ENCODE data around the gene CPTP.
"Not testable (repeated sequence)": the region's sequence is repeated elsewhere in the genome, so short reads cannot be mapped to it uniquely, and the experiment has no call there.

Gene CPTP

DNA sequence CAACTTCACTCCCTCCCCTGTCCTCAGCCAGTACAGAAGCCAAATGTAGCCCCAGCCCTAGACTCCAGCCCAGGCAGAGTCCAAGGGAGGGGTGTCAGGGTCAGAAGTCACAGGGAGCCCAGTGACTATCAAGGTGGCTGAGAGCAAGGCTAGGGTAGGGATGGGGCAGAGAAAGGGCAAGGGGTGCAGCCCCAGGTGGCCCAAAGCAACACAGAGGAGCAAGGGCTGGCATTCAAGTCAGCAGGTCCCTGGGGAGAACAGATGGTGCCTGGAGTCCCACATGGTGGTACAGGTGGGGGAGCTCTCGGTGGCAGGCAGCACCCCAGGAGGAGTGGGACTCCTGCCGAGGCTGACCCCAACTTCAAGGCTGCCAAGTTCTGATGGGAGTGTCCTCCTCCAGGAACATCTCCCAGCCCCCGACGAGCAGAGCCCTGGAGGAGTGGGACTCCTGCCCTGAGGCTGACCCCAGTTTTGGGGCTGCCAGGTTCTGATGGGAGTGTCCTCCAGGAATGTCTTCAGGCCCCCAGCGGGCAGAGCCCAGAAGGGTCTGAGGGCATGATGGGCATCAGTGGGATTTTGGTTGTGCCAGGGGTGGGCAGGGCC lies 28.3 kb downstream of the CPTP start:
- DNase-seq, result no peak

DNA sequence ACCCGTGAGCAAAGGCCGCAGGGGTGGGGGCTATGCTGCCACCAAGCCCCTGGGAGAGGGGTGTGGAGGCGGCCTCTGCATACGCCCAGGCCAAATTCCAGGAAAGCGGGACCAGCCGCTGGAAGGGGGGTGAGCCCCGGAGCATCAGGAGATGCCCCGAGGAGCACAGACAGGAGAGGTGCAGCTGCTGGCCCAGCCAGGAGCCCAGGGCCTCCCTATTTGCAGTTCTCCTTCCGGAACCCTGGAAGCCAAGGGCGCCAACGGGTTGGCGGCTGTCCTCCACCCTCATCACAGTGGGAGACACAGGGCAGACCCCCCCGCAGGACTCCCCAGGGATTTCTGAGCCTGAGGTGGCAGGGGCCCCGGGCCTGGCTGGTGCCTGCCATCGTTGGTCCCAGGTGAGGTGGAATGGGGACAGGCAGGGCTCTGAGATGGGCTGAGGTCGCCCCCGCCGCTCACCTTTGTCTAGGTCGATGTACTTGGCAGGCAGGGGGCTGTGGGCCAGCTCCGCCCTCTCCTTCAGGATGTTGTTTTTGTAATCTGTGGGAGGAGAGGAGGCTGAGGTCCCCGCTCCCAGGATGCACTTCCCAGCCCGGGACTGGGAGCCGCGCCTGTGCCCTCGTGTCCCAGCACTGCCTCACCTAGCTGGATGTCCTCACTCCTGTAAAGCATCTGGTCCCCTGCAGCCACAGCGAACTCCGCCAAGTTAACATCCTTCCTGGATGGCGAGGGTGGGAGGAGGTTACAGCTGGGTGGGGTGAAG lies 29.0 kb downstream of the CPTP start:
- DNase-seq, result peak; percentile 65

DNA sequence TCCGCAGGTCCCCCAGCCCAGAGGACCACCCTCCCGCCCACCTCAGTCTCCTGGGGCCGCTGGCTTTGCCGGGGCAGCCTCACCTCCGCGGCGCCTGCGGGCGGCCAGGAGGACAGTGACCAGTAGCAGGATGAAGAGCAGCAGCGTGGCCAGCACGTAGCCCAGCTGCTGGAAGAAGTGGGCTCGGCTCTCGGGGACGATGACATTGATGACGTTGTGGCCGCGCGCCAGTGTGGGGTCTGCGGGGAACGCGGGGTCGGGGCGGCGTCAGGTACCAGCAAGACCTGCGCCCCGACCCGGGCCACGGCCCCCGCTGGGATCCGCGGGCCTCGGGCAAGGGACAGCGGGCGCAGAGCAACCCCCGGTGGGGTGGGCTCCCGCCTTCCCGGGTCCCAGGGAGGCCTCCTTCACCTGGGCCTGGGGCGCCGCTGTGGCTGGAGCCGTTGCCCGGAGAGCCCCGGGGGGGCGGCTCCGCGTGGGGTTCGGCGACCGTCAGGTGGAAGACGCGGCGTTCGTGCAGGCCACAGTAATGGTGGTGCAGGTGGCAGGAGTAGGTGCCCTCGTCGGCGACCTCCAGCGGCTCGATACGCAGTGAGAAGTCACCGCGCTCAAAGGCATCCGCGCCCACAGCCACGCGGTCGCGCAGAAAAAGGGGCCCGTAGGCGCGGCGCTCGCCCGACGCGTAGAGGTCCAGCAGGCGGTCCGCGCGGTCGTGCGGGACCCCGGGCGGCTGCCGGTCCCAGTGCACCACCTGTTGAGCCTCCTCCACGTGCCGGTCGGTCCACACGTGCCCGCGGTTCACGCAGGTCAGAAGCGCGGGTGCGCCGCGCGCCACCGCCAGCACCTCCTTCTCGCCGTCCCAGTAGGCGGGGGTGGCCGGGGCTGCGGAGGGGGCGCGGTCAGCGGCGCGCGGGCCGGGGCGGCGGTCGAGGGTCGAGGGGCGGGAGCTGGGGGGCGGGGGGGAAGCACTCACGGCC lies 30.0 kb downstream of the CPTP start:
- DNase-seq, result peak; percentile 59

DNA sequence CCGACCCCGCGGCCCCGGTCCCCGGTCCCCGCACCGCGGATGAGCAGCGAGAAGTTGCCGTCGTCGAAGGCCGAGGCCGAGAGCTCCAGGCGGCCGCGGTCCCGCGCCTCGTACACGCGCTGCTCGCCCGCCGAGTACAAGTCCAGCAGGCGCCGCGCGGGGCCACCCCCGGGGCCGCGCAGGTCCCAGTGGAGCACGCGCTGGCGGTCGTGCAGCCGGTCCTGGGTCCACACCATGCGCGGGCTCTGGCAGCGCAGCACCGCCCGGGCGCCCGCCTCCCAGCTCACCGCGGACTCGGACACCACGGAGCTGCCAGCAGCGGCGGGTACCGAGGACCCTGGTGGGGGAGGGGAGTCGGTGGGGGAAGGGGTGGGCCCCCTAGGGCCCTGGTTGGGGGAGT lies 30.8 kb downstream of the CPTP start:
- peak; percentile 91 for DNase-seq

DNA sequence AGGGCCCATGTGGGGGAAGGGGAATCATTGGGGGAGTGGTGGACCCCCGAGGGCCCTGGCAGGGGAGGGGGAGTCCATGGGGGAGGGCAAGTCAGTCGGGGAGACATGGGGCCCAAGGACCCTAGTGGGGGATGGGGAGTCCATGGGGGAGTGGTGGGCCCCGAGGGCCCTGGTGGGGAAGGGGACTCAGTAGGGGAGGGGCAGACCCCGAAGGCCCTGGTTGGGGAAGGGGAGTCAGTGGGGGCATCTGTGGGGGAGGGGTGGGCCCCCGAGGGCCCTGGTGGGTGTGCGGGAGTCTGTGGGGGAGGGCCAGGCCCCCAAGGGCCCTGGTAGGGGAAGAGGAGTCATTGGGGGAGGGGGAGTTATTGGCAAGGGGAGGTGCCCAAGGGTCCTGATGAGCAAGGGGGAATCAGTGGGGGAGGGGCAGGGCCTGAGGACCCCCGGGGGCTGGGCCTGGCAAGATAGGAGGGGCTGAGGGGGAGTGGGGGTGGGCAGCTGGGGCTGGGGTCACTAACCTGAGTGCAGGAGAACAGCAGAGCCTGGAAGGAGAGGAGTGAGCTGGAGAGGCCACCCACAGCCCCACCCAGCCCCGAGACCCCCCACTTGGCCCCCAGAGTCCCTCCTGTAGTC lies 31.7 kb downstream of the CPTP start:
- no peak for DNase-seq

DNA sequence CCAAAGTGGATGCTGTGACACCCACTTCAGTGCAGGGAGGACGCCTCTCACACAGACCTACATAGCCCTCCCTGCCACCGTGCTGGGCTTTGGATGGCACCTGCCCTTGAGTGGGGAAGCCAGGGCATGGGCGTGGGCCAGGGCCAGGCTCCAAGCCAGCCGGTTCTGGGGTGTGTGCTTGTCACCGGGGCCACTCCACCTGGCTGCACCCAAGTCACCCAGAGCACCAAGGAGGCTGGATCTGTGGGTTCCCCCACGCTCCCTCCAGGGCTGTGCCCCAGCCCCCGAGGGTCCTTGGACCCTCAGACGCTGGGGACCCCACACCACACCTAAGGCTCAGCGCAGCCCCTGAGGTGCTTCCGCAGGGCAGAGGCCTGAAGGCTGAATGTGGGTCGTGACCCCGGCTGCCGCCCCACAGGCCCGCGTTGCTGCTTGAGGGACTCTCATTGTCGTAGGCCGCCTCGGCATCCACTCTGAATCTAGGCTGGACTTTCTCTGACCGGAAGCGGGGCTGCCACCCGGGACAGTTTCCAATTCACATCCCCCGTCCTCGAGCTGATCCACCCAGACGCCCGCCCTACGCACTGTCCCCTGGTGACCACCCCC lies 32.3 kb downstream of the CPTP start:
- peak; percentile 51 for DNase-seq

DNA sequence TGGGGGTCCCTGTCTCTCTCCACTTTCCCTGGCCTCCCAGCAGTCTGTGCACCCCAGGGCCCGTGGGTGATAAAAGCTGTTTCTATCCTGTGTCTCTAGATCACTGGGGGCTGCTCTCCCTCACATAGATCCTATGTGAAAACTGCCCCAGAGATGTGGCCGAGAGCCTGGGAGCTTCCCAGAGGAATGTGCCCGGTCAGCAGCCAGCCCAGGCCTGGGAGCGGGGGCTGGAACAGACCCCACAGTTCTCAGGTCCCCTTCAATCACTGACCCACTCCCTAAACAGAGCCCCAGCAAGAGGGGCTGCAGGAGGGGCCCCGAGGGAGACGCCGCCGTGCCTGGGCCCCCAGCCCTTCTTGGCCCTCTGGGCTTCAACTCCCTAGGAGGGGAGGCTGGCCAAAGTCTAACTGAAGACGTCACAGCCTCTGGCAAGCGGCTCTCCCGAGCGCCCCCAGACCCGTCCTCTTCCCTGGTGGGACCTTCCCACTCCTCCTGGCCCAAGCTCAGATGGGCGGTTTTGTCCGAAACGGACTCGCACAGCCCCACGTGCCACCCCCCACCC lies 33.4 kb downstream of the CPTP start:
- DNase-seq, result no peak

DNA sequence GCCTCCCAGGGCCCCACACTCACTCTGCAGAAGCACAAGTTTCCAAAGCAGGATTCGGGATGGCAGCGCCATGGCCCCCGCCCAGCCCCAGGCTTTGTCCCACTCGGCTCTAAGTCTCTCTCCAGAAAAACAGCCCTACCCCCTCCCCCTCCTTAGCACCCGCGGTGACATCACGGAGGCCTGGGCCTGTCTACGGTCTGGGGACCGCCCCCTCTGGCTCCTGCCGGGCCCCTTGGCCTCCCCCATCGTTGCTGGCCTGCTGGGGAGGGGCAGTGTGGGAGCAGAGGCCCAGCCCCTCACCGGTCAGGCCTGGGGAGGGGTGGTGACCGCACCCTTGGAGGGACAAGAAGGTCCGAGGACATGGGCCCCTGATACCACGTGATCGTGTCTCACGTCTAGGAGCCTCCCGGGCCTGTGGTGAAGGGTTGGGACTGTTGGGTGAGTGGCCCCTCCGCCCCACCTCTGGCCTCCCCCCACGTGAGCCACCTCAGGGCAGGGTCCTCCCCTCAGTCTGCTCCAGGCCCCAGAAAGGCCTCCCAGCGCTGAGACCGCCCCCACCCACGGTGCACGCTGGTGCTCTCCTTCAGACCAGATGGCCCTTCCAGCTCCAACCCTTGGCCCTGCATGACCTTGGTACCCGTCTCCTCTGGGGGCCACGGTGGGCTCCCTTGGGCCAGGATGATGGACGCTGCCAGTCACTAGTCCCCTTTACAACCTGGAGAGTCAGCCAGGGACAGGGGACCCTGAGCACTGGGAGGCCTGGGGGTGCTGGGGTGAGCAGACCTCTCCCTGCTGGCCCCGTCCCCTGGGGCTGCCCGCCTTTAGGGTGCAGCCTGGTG lies 34.0 kb downstream of the CPTP start, which contains the start of gene MXRA8:
MXRA8 (minus strand) TSS at position 123 of the 839 bp plus-strand sequence; CDS start at position 72, 51 bp downstream.
- DNase-seq, result no peak

DNA sequence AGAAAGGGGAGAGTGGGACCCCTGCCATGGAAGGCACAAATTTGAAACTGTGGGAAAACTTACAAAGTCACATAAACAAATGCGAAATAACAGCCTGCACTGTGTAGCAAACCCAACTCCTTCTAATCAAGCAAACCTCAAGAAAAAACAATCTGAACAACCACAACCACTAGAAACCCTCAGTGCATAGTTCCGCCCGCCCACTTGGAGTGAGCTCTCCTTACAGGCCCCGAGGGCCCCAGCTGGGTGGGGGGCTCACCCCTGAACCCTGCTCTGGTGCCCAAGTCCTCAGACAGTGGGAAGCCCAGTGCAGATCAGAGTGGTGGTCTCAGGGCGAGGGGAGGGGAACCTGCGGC lies 34.7 kb downstream of the CPTP start:
- DNase-seq, result no peak

DNA sequence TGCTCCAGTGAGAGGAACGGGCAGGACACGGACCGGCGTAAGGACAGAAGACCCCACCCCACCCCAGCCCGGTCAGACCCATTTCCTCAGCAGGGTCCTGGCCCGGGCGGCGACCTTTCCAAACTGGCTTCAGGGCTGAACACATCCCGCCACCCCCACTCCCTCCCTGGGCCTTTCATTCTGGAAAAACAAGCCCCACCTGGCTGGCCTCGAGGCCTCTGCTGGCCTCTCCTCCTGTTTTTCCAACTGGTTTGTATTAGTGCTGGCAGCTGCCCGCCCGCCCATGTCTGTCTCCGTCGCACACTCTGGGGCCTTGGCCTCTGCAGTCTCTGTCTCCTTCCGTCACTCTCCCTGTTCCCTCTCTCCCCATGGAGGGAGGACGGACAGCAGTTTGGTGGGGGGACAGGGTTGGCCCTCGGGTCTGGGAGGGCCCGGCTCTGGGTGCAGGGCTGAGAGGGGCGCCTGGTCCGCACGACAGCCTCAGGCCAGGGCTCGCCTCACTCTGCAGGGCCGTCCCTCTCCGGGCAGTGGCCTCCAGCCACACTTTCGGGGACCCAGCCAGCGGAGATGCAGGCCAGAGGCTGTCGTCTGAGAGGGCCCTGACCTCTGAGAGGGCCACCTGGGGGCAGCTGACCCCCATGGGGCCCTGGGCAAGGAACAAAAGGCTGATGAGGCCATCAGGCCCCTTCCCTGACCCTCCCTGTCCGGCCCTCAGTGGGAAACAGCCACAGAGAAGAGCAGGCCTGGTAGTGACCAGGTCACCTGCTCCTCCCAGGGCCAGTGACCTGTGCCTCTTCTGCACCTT lies 35.3 kb downstream of the CPTP start:
- DNase-seq, result peak; percentile 37

DNA sequence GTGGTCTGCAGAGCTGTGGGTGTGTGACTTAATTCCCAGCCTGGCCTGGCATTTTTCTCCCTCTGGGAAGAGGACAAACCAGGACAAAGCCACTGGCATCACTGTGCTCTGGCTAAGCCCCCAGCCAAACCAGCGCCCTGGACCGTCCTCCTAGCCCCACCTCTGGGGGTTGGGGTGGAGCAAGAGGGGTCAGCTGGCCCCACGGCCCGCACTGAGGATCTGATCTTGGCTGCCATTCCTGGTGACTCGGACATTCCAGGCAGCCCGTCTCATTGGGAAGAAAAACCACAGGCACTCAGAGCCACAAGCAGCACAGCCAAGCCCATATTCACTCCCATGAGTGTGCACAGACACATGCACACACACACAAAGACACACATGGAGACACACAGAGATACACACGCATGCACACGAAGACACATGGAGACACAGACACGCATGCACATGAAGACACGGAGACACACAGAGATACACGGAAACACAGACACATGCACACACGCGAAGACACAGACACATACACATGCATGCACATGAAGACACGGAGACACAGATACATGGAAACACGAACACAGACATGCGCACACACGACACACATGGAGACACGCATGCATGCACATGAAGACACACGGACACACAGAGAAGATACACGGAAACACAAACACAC lies 36.0 kb downstream of the CPTP start:
- no peak for DNase-seq

DNA sequence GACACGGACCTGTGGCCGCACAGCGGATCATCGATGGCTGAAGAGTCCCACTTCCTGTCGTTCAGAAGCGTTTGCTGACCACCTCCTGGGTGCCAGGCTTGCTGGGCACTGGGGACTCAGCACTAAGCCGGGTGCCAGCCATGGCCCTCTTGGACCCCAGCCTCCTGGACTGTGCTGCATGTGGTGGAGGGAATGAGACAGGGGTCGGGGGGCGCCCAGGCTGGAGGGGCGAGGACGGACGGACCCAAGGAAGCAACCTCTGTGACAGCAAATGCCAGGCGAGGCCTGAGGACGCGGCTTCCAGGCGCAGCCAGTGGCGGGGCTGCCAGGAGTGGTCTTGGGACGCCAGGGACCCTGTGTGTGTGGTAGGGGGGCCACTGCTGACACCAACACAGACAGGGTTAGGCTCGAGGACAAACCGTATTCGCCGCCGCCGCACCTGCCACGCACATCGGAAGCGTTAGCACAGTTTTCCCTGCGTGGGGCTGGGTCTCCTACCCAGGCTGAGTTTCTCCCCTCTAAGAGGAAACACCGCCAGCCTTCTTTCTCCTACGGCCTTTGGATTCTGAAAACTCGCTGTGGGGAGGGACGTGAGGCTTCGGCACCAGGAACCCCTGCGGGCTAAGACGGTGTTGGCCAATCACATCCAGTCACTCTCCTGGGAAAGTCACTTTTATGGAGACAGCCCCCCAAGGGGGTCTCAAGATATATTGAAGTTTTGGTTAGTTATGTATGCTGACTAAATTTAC lies 36.8 kb downstream of the CPTP start:
- DNase-seq, result no peak

DNA sequence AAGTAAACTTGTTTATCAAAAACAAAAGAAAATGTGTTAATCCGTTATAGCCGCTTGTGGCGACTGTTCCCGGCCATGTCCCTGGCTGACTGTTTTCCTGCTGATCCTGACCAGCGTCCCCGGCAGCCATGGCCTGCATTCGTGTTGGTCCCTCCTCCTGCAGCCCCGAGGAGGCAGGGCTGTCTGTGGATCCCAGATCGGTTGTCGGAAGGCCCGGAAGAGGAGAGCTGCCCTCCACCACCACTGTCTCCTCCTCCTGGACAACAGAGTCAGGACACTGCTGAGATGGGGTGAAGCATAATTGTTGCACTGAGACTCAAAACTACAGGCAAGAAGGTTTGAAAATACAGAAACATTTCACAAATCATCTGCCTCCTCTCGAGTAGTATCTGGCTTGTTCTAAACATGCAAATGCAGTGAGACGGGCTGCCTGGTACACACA lies 37.4 kb downstream of the CPTP start:
- DNase-seq, result peak; percentile 65

DNA sequence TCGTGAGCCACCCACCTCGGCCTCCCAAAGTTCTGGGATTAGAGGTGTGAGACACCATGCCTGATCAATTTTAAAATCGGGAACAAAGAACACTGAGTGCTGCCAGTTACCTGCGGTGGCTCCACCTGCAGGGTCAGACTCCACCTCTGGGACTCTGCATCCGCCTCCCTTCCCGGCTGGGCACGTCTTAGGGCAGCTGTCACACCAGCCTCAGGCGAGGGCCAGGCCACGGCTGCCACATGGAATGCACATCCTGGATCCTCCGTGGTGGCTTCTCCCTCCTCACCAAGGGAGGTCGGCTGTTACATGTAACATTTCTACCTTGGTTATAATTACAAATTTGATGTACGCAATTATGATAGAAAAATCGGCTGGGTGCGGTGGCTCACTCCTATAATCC lies 39.7 kb downstream of the CPTP start:
- DNase-seq, result peak; percentile 37

DNA sequence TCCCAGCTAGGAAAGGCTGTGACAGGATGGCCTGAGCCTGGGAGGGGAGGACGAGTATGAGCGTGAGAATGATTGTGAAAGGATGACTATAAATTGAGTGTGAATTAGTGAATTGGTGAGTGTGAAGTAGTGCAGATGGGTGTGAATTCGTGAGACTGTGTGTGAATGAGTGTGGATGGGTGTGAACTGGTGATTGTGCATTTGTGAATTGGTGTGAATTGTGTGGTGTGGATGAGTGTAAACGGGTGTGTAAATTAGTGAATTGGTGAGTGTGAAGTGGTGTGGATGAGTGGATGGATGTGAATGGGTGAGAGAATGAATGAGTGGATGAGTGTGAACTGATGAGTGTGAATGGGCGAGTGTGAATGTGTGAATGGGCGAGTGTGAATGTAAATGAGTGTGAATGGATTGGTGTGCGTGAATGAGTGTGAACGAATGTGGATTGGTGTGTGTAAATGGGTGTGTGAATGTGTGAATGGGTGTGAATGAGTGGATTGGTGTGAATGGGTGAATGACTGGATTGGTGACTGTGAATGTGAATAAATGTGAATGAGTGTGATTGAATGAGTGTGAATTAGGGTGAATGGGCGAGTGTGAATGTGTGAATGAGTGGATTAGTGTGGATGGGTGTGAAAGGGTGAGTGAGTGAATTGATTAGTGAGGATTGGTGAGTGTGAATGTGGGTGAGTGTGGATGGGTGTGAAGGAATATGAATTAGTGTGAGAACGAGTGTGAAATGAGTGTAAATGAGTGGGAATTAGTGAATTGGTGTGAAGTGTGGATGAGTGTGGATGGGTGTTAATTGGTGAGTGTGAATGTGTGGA lies 41.5 kb downstream of the CPTP start:
- no peak for DNase-seq

DNA sequence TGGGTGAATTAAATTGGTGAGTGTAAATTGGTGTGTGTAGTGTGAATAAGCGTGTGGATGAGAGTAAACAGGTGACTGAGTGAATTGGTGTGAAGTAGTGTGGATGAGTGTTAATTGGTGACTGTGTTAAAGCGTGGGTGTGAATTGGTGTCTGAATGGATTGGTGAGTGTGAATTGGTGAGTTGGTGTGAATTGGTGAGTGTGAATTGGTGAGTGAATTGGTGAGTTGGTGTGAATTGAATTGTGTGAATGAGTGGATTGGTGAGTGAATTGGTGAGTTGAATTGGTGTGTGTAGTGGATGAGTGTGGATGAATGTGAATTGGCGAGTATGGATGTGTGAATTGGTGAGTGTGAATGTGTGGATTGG lies 42.1 kb downstream of the CPTP start:
- no peak for DNase-seq

DNA sequence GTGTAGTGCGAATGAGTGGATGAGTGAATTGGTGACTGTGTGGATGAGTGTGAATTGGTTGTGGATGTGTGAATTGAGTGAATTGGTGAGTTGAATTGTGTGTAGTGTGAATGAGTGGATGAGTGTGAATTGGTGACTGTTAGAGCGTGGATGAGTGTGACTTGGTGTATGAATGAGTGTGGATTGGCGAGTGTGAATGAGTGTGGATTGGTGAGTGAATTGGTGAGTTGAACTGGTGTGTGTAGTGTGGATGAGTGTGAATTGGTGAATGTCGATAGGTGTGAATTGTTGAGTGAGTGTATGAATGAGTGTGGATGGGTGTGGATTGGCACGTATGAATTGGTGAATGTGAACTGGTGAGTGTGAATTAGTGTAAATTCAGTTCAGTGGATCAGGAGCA lies 42.7 kb downstream of the CPTP start:
- DNase-seq, result no peak

DNA sequence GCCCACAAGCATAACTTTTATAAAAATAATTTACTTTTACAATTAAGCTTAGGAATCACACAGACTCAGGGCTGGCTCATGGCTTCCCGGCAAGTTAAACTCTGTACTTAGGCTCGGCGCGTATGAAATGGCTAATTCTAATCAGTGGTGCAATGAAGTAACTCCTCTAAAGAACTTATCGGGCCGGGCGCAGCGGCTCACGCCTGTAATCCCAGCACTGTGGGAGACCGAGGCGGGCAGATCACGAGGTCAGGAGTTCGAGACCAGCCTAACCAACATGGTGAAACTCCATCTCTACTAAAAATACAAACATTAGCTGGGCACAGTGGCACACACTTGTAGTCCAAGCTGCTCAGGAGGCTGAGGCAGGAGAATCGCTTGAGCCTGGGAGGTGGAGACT lies 45.5 kb downstream of the CPTP start:
- DNase-seq, result not testable (repeated sequence)
